GM19240 (cell line): ENCODE data around the gene EFHC2.
"Not testable (repeated sequence)": the region's sequence is repeated elsewhere in the genome, so short reads cannot be mapped to it uniquely, and the experiment has no call there.

Source experiments
- DNase-seq: peaks from one replicate; pipeline ENCODE4 v3.0.0; 2011; ENCODE audit warnings: low spot score; ENCODE audit not compliant: insufficient read length

EFHC2 gene

DNA sequence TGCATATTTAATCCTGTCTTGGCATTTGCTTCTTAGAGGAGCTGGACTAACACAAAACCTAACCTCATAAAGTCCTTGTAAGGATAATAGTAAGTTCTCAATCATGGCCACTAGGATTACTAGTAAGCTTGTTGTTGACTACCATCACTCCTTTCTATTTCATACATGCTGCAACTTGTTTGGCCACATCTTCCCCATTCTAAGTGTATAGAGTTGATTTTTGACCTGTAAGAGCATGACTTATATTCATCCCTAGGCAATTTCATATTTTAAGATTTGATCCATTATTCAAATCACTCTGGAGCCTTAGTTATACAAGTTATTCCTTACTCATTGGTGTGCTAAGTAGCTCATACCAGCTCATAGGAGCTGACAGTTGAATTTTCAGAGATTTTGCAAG lies 109.4 kb downstream of the EFHC2 start:
- DNase-seq, result no peak

DNA sequence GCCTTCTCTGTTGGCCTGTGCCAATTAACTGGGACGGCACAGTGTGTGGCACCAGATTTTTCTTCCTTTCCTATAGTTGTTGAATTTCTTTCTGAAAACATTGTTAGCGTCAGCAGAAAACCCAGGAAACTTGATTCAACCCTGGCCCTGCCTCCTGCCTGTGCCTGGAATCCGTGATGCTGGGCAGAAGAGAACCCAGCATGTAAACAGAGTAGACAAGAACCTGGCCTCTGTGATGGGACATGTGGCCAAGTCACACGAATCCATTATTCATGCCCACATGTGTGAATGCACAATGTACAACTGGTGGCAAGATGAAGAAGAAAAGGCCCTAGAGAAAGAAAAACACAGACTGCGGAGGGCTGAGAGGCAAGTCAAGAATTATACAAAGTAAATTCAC lies 111.4 kb downstream of the EFHC2 start:
- DNase-seq, result no peak

DNA sequence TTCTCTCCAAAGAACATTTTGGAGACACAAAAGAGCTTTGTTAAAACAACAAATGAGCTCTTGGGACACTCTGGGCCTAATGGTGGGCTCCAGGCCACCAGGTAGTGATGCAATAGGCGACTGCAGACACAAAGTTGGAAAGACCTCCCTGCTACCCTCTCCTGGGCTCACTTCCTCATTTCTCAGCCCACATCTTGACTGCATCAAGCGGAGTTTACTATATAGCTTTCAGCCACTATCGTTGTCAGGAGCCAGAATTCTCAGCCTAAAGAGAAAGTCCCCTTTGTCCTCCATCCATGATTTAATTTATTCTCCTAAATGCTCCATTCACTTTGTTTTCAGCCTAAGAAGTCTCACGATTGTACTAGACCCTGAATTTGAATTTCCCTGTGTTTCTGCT lies 114.9 kb downstream of the EFHC2 start:
- no peak for DNase-seq

DNA sequence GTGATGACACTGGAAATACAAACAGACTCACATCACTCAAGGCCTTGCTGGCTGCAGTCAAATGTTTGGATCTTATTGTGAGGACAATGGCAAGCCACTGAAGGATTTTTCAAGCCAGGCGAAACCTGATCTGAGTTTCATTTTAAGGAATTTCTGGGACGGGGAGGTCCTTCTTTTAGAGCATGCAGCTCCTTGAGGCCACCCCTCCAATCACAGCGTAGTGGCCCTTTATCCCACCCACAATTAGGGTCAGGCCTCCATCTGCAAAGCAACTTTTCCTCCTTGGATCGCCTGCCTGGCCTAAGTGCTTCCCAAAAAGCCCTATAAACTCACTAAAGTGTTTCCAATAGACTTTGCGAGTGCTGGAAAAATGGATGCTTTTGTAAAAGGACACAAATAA lies 115.5 kb downstream of the EFHC2 start:
- DNase-seq, result no peak

DNA sequence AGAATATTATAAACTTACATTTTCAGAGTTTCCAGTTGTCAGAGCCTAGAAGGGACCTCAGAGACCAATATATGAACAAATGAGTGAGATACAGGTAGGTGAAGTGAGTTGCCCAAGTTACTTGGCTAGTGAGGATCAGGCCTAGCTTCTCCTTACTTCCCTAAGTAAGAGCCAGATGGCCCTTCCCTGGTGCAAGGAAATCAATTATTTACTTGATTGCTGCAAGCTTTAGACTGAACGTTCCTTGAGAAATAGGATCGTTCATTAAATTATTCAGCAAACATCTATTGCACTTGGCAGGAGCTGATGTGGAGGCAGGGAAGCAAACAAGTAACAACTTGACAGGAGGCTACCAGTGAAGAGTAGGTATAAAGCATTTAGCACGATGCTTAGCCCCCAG lies 117.8 kb downstream of the EFHC2 start:
- DNase-seq, result no peak

DNA sequence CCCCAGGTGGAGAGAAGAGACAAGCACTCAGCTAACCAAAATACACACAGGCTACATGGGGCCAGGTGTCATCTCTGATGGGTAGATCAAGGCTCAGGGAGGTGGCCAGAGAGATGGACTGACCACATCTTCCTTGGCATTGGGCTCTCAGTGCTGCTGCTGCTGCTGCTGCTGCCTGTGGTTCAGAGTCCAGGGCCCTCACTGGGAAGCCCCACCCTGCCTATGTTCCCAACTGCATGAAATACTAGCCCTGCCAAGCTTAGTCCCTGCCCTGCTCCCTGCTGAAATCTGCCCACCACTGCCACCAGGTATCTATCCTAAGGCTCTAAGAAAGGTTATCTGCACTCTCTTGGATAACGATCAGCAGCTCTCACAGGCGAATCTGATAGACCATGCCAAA lies 118.7 kb downstream of the EFHC2 start:
- no peak for DNase-seq

DNA sequence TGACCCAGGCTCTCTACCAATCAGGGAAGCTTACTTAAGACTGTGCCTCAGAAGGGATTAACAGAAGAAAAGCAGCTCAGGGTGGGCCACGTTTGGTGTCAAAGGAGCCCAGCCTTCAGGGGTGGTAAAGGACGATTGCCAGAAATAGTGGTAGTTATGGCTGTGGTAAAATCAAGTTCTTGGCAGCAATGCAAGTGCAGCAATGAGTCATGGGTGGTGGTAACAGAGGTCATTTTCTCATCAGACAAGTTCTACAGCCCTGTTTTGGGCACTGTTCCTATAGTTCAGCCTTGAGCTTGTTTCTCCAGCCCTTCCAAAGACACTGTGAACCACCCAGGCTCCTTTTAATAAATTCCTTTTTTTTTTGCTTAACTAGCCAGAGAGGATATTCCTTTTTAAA lies 120.3 kb downstream of the EFHC2 start:
- no peak for DNase-seq

DNA sequence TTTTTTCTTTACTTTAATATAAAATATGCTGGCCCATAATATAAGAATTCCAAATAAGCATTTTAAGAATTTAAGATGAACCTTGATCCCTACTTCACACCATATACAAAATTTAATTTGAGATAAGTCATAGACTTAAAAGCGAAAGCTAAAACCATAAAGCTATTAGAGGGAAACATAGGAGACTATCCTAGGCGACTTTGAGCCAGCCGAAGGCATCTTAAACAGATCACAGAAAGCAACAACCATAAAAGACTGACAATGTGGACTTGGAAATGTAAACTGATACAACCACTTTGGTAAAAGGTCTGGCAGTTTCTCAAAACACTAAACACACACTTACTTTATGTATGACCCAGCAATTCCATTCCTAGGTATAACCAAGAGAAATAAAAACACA lies 125.0 kb downstream of the EFHC2 start:
- DNase-seq, result no peak

DNA sequence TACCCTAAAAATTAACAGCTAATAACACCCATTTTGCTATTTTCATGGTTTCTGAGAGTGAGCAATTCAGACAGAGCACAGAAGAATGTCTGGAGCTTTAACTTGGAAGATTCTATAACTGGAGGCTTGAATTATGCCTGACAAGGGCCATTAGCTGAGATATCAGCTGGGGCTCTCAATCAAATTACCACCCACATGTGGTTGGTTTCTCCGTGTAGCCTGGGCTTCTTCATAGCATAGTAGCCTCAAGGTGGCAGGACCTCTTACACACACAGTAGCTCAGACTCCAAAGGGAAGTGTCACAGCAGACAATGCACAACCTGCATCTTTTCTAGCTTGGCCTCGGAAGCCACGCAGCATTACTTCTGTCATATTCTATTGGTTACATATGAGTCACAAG lies 127.3 kb downstream of the EFHC2 start:
- DNase-seq, result no peak

DNA sequence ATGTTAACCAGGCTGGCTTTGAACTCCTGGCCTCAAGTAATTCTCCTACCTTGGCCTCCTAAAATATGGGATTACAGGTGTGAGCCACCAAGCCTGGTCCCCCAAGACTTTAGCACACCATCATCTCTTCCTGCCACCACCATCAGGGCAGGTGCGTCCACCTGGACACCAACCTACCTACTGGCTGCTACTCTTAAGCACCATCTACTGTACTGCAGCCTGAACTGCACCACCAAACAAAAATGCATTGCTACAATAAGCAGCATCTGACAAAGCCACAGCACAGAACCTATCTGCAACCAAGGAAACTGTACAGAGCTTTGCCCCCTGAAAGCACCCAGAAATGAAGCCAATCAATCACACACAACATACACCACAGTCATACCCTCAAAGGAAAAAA lies 139.7 kb downstream of the EFHC2 start:
- no peak for DNase-seq

DNA sequence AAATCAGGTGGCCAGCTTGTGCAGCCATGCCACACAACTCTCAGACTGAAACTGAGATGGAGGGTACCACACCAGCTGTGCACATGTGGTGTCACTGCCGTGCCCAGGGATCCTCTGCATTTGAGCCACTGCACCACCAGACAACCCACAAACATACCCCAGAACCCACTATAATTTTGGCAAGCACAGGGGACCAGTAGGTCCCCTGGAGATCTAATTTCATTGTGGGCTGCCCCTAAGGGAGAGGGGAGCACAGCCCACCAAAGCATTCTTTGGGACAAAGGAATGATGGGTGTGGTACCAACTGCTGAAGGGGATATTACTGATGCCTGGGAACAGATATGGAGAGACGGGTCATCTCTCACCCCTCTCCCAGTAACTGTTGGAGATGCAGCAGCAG lies 140.9 kb downstream of the EFHC2 start:
- no peak for DNase-seq

DNA sequence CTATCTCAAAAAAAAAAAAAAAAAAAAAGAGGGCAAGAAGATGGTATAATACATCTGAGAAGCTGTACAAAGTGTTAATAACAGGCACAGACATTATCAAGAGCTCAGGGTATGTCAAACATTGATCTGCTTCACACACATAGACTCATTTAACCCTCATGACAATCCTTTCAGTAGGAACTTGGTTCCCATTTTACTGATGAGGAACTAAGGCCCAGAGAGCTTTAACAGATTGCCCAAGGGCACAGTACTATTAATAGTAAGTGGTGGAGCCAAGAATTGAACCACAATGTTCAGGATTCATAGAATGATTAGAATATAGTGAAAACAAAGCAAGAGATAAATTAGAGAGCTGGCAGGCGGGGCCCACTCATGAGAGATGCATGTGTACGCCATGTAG lies 154.4 kb downstream of the EFHC2 start:
- no peak for DNase-seq

DNA sequence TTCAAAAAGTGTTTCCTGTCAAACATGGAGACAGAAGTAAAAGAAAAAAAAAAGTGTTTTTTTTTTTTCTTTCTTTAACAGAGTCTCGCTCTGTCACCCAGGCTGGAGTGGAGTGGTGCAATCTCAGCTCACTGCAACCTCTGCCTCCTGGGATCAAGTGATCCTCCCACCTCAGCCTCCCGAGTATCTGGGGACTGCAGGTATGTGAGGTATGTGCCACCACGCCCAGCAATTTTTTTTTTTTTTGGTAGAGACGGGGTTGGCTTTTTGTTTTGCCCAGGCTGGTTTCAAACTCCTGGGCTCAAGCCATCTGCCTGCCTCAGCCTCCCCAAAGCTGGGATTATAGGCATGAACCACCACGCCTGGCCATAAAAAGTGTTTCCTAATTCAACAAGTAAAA lies 155.6 kb downstream of the EFHC2 start:
- not testable (repeated sequence) for DNase-seq

DNA sequence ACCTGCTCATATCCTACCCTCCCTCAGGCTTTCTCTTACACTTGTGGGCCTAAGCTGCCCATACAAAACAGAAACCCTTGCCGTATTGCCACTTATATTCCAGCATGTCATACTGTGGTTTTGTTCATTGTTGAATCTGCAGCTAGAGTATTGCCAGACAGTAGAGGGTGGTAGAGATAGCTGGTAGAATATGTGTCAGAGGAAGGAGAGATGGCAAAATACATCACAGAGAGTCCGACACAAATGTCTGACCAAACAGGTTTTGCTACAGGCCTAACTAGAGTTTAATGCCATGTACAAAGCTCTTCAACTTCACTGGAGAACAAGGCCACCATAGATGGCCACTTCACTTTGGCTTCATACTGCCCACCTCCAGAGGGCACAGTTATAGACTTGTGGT lies 160.1 kb downstream of the EFHC2 start:
- DNase-seq, result no peak

DNA sequence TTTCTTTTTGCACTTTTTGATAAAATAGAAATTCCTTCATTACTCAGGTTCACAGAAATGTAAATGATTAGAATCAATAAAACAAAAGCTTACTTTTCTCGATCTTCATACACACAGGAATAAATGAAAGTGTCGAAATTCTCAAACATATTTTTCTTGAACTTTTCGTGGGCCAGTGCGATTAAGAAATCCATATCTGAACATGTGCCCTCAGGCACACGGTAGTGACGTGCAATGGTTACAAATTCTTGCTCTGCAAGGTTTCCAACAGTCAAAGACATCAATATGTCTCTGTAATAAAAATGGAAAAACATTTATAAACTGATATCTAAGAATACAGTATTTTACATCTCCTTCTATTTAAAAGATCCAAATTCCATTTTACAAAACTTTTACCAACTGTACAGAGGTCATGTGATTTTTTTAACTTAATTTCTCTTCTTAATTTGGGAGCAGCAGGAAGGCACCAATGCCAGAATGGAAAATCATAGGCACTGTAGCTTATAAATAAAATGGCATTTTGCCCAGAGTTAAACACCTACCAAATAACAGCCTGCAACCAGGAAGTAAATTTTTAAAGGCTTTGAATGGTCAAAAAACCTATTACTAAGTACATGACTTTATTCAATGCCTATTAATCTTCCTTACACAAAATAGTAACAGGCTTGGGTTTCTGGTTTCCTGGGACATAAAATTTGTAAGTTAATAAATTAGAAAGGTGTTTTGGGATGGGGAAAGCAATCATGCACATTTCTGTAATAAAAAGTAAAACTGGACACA lies 165.0 kb downstream of the EFHC2 start:
- no peak for DNase-seq

DNA sequence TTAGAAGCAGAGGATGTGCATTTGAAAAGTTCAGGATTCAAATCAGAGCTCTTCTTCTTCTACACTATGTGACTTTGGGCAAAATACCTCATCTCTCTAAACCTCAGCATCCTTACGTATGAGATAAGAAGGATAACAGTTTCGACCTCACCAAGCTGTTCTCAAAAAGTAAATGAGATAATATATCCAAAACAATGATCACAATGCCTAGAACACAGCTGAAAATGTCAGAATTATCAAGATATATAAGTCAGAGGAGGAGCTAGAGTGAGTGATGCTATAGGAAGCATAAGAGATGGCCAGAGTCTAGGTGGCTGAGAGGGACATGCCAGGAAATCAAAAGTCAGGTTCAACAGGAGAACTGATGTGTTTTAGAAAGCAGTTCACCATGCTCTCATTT lies 168.0 kb downstream of the EFHC2 start:
- no peak for DNase-seq

DNA sequence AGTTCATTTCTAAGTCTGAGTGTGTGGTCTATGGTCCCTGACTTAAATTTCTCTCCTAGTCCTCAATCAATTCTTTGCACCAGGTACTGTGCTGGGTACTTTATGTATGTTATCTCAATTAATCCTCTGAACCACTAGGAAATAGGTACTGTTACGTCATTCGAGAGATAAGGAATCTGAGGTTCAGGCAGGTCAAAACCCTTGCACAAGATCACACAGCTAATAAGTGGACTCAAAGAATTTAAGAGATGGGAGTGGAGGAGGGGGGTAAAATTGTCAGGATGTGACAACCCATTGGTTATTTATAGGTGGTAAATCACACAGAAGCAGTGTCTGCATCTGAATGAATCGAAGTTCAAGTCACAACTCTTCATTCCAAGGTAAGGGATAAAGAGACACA lies 169.4 kb downstream of the EFHC2 start:
- DNase-seq, result no peak

DNA sequence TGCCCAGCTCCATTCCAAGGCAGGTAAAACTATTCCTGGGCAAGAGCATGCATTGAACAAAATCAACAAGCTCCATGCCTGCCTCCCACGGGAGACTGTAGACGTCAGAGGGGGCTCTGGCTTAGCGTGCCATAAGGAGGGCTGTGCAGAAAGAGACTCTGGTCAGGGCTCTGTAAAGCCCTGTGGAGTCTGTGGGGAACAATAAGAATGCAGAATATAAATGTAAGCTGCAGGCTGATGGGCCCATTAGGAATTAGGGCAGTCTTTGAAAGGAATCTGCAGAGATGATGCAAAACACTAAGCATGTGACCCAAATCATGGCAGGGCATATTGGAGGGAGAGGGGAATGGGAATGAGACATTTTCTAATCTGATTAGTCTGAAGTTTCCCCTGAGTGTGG lies 170.3 kb downstream of the EFHC2 start:
- DNase-seq, result no peak

DNA sequence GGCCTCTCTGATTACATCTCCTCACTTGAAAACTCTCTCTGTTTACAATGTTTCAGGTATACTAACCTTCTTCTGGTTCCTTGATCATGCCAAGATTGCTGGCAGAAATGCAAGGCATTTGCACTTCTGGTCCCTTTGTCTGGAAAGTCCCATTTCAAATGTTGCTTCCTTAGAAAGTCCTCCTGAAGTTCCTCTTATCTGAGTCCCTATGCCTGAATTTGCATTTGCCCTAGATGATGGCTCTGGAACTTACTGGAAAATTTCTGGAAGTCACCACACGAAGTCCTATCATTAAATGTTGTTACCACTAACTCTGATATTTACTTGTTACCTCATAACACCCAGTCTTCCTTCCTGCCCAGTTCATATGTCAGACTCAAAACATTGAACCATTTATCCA lies 176.4 kb downstream of the EFHC2 start:
- no peak for DNase-seq

DNA sequence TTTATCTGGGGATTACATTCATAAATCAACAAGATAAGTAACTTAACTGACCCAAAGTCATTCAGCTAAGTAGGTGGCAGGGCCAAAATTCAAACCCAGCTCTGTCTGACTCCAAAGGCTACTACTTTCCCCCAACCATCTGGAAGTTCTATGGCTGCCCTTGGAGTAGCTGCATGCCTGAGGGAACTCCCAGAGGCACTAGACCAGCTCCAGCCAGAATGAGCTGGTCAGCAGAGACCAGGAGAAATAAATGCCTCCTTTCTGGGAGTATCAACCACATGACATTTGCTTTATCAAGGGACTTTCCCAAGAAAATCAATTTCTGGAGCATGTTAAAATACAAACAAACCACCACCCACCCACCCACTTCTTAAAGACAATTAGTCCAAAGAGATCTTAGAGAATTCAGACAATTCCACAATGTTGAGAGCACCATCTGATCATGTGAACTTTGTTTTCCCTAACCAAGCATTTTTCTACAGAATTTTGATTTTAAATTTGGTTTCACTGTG lies 180.5 kb downstream of the EFHC2 start:
- no peak for DNase-seq

DNA sequence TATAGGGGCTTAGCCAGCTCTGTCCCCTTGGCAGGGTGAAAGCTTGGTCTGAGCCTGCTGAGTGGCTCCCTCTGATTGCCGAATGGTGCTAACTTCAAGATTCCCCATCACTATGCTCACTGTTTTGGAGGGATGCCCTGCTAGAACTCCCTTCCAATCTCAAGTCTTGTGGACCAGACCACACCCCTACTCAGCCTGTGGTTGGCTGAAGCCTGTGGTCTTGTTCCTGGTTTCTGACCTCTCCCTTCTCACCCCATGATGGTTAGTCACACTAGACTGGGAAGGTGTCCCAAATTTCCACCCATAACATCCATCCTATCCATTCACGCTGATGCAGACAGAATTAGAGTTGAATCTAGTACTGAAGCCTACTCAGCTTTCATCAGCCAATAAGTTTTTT lies 185.6 kb downstream of the EFHC2 start:
- no peak for DNase-seq

DNA sequence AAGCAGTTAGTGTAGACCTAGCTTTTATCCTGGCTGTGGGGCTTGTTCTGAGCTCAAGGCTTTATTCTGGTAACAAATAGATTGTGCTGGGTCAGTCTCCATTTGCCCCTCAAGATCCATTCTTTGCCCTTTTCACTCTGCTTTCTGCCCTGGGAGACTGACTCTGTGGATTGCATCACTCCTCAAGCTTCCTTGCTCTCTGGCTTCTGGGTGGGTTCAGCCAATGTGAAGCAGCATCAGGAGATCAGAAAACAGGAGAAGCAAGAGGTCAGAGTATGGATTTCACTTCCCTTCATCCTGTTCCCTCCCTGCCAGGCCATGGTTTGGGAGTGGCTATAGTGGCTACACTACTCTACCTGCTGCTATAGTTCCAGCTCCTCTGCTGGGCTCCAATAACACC lies 186.2 kb downstream of the EFHC2 start:
- no peak for DNase-seq

DNA sequence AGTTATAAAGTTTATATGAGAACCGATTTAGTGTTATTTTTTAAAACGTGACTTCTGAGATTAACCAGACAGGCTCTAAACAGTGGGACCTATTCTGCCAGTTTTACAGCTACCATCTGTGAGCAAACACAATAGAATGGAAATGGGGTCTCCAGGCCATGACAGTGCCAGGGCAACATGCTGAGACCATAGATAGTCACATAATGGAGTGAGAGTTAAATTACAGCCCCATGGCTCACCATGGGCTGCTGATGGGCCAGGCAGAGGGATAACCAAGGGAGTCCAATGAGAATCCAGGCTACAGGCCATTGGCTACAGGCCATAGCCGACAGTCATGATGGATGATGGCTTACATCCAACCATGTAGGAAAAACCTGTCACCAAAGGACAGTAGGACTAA lies 186.7 kb downstream of the EFHC2 start:
- DNase-seq, result no peak

DNA sequence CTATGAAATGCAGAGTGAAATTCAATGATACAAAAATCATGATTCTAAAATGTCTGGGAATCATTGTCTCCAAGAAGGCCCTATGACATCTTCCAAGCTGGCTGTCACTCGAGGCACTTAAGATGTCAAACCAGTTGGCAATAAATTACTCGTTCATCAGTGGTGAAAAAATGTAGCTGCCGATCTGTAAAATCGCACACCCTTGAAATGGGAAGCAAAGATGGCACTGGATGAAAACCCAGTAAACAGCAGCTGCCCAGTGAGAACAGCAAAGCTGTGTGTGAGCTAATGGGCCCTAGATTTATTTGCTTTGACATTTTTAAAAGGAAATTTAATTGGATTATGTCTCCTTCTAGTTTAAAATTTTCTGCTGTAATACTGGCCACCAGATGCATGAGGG lies 188.3 kb downstream of the EFHC2 start:
- no peak for DNase-seq
